Breast epithelium (tissue), 4 donors: ENCODE measurements around the gene GASK1B. TPM values are rescaled to one million over a fixed set of nuclear protein-coding genes. Genes with fewer than 3 reads are reported as not detected.

Experiments used
- DNase-seq, 2 donors: peaks; one replicate each; pipeline ENCODE4 v3.0.0-alpha.2; 2019; ENCODE audit warnings: low spot score in 2 of 2
- H3K27ac ChIP-seq, 2 donors: fragments of 200-600 bp; sonication (generic) in 1 of 2; one replicate each; pipeline ENCODE4 v1.5.1; 2016 to 2019; ENCODE audit warnings: mild to moderate bottlenecking in 1 of 2
- H3K27me3 ChIP-seq, 2 donors: fragments of 200-600 bp; sonication (generic) in 1 of 2; one replicate each; pipeline versions ENCODE4 v1.5.1 to v1.6.0; 2017 to 2019; ENCODE audit warnings: control low read depth in 1 of 2, mild to moderate bottlenecking in 1 of 2
- H3K36me3 ChIP-seq: fragments of 200-600 bp; one replicate; pipeline ENCODE4 v1.5.1; 2019
- H3K4me1 ChIP-seq, 2 donors: fragments of 200-600 bp; sonication (generic); one replicate each; pipeline ENCODE4 v1.5.1; 2016 to 2019; ENCODE audit warnings: control low read depth in 1 of 2
- H3K4me3 ChIP-seq, 3 donors: fragments of 200-600 bp; sonication (generic); 1 replicate in 2 of 3; 2 replicates in 1 of 3; pipeline ENCODE4 v1.5.1; 2016 to 2019; ENCODE audit warnings: mild to moderate bottlenecking in 3 of 3, moderate library complexity in 2 of 3
- H3K9me3 ChIP-seq, 2 donors: fragments of 200-600 bp; sonication (generic) in 1 of 2; one replicate each; pipeline ENCODE4 v1.5.1; 2016 to 2019; ENCODE audit warnings: control low read depth in 1 of 2
- CTCF ChIP-seq, 3 donors: fragments of 450-650 bp; IDR thresholded peaks; one replicate each; pipeline ENCODE4 v1.5.1; 2016 to 2017; ENCODE audit warnings: antibody characterized with exemption in 3 of 3, mild to moderate bottlenecking in 3 of 3, moderate library complexity in 3 of 3
- POLR2A ChIP-seq: fragments of 450-650 bp; IDR thresholded peaks from one replicate; pipeline ENCODE4 v1.6.1; 2016; ENCODE audit warnings: antibody characterized with exemption, mild to moderate bottlenecking, moderate library complexity
- POLR2AphosphoS5 ChIP-seq, 3 donors: sonication (generic); formaldehyde crosslinking; IDR thresholded peaks; one replicate each; pipeline ENCODE4 v1.6.1; 2017; ENCODE audit warnings: antibody characterized with exemption in 3 of 3
- intact Hi-C: fragments of 100-400 bp; cut with DNase I; formaldehyde crosslinking; loops from one replicate; pipeline ENCODE4 v1.15.1; 2023; ENCODE audit warnings: low total_unique reads
- total RNA-seq, 3 donors: library from RNA; depleted of rRNA; stranded (reverse); fragments of >200 nt; gene quantifications; one replicate each; pipeline ENCODE4 v1.1.0, GENCODE V29; 2016

Gene GASK1B
- total RNA-seq, 3 donors from 2014 or later = 69.3 to 71.1 (median 70.4) TPM

- no peaks in the 10 kb centered on the region for H3K36me3 ChIP-seq
- peaks cover 0 to 22% of the 10 kb centered on the region in 2 donors for H3K4me1 ChIP-seq
- H3K9me3 ChIP-seq = no peaks in the 10 kb centered on the region
- no peaks in the 10 kb centered on the region for H3K27me3 ChIP-seq
- no peak for TF ChIP-seq POLR2A
- no peak for TF ChIP-seq CTCF (IDR thresholded peaks at IDR 0.05)
- TF ChIP-seq POLR2AphosphoS5 (IDR thresholded peaks at IDR 0.05) = no peak
- H3K27ac ChIP-seq = peak overlapping the region; percentile 67 to 88
- peak overlapping the region in 1 of 3 donors; percentile 5 for H3K4me3 ChIP-seq
- intact Hi-C loops = loop anchor here (10.0 kb wide), 1 partner anchor 181 kb away; no protein-coding TSS in a partner anchor
- peak; percentile 64 to 77 for DNase-seq
Observed at GRCh38 chr4:158176108-158176507, 3.3 kb upstream of the GASK1B start.

GRCh38 chr4:158170691-158171561 is 1.9 kb downstream of the GASK1B start:
- H3K9me3 ChIP-seq = no peaks in the 10 kb centered on the region
- TF ChIP-seq CTCF (IDR thresholded peaks at IDR 0.05) (peak; percentile 50 to 76 (median 72)), POLR2A (no peak), POLR2AphosphoS5 (IDR thresholded peaks at IDR 0.05) (peak; percentile 3 to 47 (median 9))
- DNase-seq = peak; percentile 57 to 75
- peak overlapping the region; percentile 88 to 94 for H3K27ac ChIP-seq
- H3K36me3 ChIP-seq = no peaks in the 10 kb centered on the region
- H3K27me3 ChIP-seq = no peaks in the 10 kb centered on the region
- H3K4me1 ChIP-seq = peaks cover 0 to 5% of the 10 kb centered on the region in 2 donors
- H3K4me3 ChIP-seq = peak overlapping the region; percentile 51 to 81 (median 64)
- intact Hi-C loops = loop anchor here (10.0 kb wide), 1 partner anchor 176 kb away; no protein-coding TSS in a partner anchor

GRCh38 chr4:158169931-158170690 is 2.7 kb downstream of the GASK1B start:
- Histone ChIP-seq H3K4me1 (peaks cover 0 to 5% of the 10 kb centered on the region in 2 donors), H3K27ac (peak overlapping the region; percentile 88 to 94), H3K9me3 (no peaks in the 10 kb centered on the region), H3K4me3 (peak overlapping the region; percentile 51 to 81 (median 64)), H3K27me3 (no peaks in the 10 kb centered on the region), H3K36me3 (no peaks in the 10 kb centered on the region)
- no peak for DNase-seq
- intact Hi-C loops = loop anchor here (10.0 kb wide), 2 partner anchors 175 to 1375 kb away; no protein-coding TSS in a partner anchor
- TF ChIP-seq CTCF (IDR thresholded peaks at IDR 0.05) (no peak), POLR2AphosphoS5 (IDR thresholded peaks at IDR 0.05) (peak in 2 of 3 donors; percentile 5 to 17)

- H3K36me3 ChIP-seq = no peaks in the 10 kb centered on the region
- H3K27ac ChIP-seq = peak overlapping the region; percentile 88 to 94
- no peak for DNase-seq
- H3K4me1 ChIP-seq = peaks cover 0 to 5% of the 10 kb centered on the region in 2 donors
- H3K9me3 ChIP-seq = no peaks in the 10 kb centered on the region
- peak overlapping the region; percentile 51 to 81 (median 64) for H3K4me3 ChIP-seq
- H3K27me3 ChIP-seq = no peaks in the 10 kb centered on the region
- TF ChIP-seq POLR2AphosphoS5 (IDR thresholded peaks at IDR 0.05) = no peak
- no peak for TF ChIP-seq POLR2A
- no peak for TF ChIP-seq CTCF (IDR thresholded peaks at IDR 0.05)
- intact Hi-C loops = loop anchor here (10.0 kb wide), 1 partner anchor 1375 kb away; no protein-coding TSS in a partner anchor
Observed at GRCh38 chr4:158169506-158169905, 3.3 kb downstream of the GASK1B start.
